Skeletal muscle satellite cell (primary cell): Measurements from ENCODE around the gene BECN2.

Experiments used
- H3K27me3 ChIP-seq: 2 replicates; pipeline ENCODE4 v1.7.0; 2013; ENCODE audit warnings: low read length; ENCODE audit not compliant: control insufficient read depth, insufficient read depth
- H3K36me3 ChIP-seq: 2 replicates; pipeline ENCODE4 v1.7.0; 2013; ENCODE audit warnings: mild to moderate bottlenecking, control low read depth, low read length; ENCODE audit not compliant: insufficient read depth
- H3K4me1 ChIP-seq: 2 replicates; pipeline ENCODE4 v1.7.0; 2013; ENCODE audit warnings: low read length; ENCODE audit not compliant: control insufficient read depth, insufficient read depth
- H3K4me2 ChIP-seq: 2 replicates; pipeline ENCODE4 v1.7.0; 2013; ENCODE audit warnings: mild to moderate bottlenecking, low read length
- H3K4me3 ChIP-seq: 2 replicates; pipeline ENCODE4 v1.7.0; 2013; ENCODE audit warnings: low read length
- H3K9ac ChIP-seq: 2 replicates; pipeline ENCODE4 v1.7.0; 2013; ENCODE audit warnings: mild to moderate bottlenecking, low read depth, low read length, moderate library complexity
- H3K9me3 ChIP-seq: replicated peaks from 2 replicates; pipeline ENCODE4 v1.7.0; 2013; ENCODE audit warnings: mild to moderate bottlenecking, control low read depth, low read length

Gene BECN2

DNA sequence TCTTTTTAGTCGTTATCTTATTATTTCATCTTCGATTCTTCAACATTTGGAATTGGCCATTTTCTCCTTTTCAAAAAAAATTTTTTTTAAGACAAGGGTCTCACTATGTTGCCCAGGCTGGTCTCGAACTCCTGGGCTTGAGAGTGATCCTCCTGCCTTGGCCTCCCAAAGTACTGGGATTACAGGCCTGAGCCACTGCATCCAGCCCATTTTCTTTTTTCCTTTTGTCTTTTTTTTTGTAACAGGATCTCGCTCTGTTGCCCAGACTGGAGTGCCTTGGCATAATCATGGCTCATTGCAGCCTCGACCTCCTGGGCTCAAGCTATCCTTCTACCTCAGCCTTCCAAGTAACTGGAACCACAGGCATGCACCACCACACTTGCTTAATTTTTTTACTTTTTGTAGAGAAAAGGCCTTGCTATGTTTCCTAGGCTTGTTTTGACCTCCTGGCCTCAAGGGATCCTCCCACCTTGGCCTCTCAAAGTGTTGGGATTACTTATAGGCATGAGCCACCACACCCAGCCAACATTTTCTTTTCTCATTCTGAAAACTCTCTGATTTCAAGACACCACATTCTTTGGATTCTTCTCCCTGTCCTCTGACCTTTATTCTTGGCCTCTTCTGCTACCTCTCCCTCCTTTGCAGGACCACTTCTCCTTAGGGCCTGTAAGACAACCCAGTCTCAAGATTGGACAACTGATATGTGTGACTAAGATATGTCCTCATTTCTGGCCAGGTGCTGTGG lies 47.4 kb downstream of the BECN2 start:
- Histone ChIP-seq H3K36me3 (no peaks in the 10 kb centered on the region), H3K4me1 (peaks cover 3% of the 10 kb centered on the region), H3K4me2 (no peak overlapping the region), H3K9me3 (no peaks in the 10 kb centered on the region), H3K27me3 (peaks cover 6% of the 10 kb centered on the region), H3K9ac (no peak overlapping the region), H3K4me3 (no peak overlapping the region)

DNA sequence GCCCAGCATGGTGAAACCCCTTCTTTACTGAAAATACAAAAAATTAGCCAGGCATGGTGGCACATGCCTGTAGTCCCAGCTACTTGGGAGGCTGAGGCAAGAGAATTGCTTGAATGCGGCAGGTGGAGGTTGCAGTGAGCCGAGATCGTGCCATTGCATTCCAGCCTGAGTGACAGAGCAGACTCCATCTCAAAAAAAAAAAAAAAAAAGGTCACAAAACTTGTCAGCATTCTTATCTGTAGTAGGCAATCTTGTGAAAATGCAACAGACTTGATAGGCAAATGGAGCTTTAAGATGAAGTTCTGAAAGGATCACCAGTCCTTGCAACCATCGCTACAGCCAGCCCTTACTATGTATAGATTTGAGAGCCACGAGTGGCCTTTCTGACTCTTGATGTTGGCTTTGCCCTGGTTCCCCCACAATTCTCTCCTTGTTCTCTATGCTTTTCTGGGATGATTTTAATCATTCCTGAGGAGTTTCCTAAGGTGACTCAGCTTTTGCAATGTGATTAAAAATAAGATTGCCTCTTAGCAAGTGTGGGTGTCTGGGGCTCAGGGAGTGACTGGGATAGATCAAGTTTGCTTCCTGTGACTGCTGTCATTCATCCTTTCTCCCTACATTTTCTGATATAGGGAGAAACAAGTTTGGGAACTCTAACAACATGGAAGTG lies 48.4 kb downstream of the BECN2 start:
- no peak overlapping the region for H3K9ac ChIP-seq
- H3K27me3 ChIP-seq = peaks cover 10% of the 10 kb centered on the region
- H3K4me3 ChIP-seq = no peak overlapping the region
- no peak overlapping the region for H3K4me2 ChIP-seq
- peaks cover 3% of the 10 kb centered on the region for H3K4me1 ChIP-seq
- H3K9me3 ChIP-seq = no peaks in the 10 kb centered on the region
- H3K36me3 ChIP-seq = no peaks in the 10 kb centered on the region

DNA sequence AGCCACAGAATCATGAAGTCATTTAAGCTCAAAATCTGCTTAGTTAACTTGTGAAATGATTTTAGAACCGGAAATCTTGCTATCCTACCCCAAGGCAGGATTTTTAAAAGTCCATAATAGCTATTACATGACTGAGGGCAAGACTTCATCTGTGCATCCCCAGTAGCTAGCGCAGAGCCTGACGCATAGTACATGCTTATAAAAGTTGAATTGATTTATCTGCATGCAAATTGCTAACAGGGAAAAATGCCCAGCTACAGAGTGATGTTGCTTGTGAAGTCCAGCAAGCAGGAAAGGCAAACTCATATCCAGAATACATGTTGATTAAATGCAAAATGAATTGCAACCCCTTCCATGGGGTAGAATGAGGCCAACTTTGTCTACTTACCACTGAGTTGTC lies 49.4 kb downstream of the BECN2 start:
- H3K4me2 ChIP-seq = no peak overlapping the region
- no peak overlapping the region for H3K9ac ChIP-seq
- no peak overlapping the region for H3K4me3 ChIP-seq
- peaks cover 10% of the 10 kb centered on the region for H3K27me3 ChIP-seq
- peaks cover 3% of the 10 kb centered on the region for H3K4me1 ChIP-seq
- H3K36me3 ChIP-seq = no peaks in the 10 kb centered on the region
- no peaks in the 10 kb centered on the region for H3K9me3 ChIP-seq
